ENCODE measurements around the gene PCLAF.

- TF ChIP-seq CTCF (conservative IDR thresholded peaks at IDR 0.05; ENCODE audit: low read depth, low read length) (no peak), RAD21 (IDR thresholded peaks at IDR 0.05; ENCODE audit: low read length) (no peak)
Observed at GRCh38 chr15:64324165-64324877, 56.9 kb downstream of the PCLAF start.
